GM04504 (cell line): Measurements from ENCODE around the gene ACOX1.
A peak's percentile ranks its signal among the peaks of the same experiment; 100 is the strongest.

Source experiments
- DNase-seq: peaks from one replicate; pipeline ENCODE4 v3.0.0-alpha.2; 2012; ENCODE audit warnings: low read depth

ACOX1 gene

GRCh38 chr17:75978938-75979704 lies at the start of gene ACOX1, which contains the start of gene TEN1:
Gene ACOX1 (minus strand): TSS chr17:75979166. CDS start chr17:75979073, 93 bp downstream.
Gene TEN1 (plus strand): TSS chr17:75979240. CDS start chr17:75986193, 6,953 bp downstream.
- DNase-seq = peak; percentile 94

GRCh38 chr17:76027159-76027839 lies 48.3 kb upstream of the ACOX1 start, which contains the start of gene EVPL:
Gene EVPL (minus strand): TSS chr17:76027306. CDS start chr17:76027198, 108 bp downstream.
- DNase-seq = no peak

GRCh38 chr17:76026714-76027158 lies 47.8 kb upstream of the ACOX1 start:
- no peak for DNase-seq

GRCh38 chr17:76025294-76025693 lies 46.3 kb upstream of the ACOX1 start:
- DNase-seq = no peak

- DNase-seq = no peak
Observed at GRCh38 chr17:76024353-76024752, 45.4 kb upstream of the ACOX1 start.

- DNase-seq = no peak
Observed at GRCh38 chr17:76023900-76024237, 44.9 kb upstream of the ACOX1 start.

GRCh38 chr17:76022973-76023899 lies 44.3 kb upstream of the ACOX1 start:
- no peak for DNase-seq

GRCh38 chr17:76022285-76022684 lies 43.3 kb upstream of the ACOX1 start:
- no peak for DNase-seq

- DNase-seq = no peak
Observed at GRCh38 chr17:76019833-76020467, 41.0 kb upstream of the ACOX1 start.

- DNase-seq = no peak
Observed at GRCh38 chr17:76018801-76019200, 39.8 kb upstream of the ACOX1 start.

- no peak for DNase-seq
Observed at GRCh38 chr17:76018340-76018680, 39.3 kb upstream of the ACOX1 start.

- no peak for DNase-seq
Observed at GRCh38 chr17:76017481-76018339, 38.7 kb upstream of the ACOX1 start.

- DNase-seq = no peak
Observed at GRCh38 chr17:76014925-76015261, 35.9 kb upstream of the ACOX1 start.

- DNase-seq = peak; percentile 26
Observed at GRCh38 chr17:76014100-76014924, 35.3 kb upstream of the ACOX1 start.

GRCh38 chr17:76013377-76013932 lies 34.5 kb upstream of the ACOX1 start:
- no peak for DNase-seq

GRCh38 chr17:76011951-76012350 lies 33.0 kb upstream of the ACOX1 start:
- DNase-seq = no peak

- DNase-seq = no peak
Observed at GRCh38 chr17:76009969-76010661, 31.1 kb upstream of the ACOX1 start.

GRCh38 chr17:76009447-76009846 lies 30.5 kb upstream of the ACOX1 start:
- no peak for DNase-seq
